GM03348 (cell line): ENCODE results near the gene SLC25A5.
"Not testable (repeated sequence)": the region's sequence is repeated elsewhere in the genome, so short reads cannot be mapped to it uniquely, and the experiment has no call there.

Experiments used
- DNase-seq: peaks from one replicate; pipeline ENCODE4 v3.0.0; 2012; ENCODE audit warnings: low spot score

The SLC25A5 gene

GRCh38 chrX:119467842-119468550 is at the start of gene SLC25A5:
SLC25A5 (plus strand) TSS chrX:119468444; CDS start chrX:119468516, 72 bp downstream.
- DNase-seq = peak; percentile 93

DNA sequence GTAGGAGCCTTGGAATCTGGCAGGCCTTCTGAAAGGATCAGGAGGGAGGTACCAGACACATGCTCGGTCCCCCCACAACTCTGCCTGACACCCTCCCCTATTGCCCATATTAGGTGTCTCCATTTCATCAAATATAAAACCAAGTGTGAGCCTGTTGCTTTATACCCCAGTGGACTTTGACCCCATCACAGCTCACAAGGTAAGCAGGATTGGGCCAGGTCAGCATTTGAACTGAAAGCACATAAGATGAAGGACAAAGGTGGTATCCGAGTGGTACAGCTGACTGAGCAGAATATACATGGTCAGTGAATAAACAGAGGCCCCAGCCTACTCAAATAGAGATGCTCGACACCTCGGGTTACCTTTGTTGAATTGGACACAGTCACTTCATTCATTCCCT is 49.1 kb upstream of the SLC25A5 start:
- no peak for DNase-seq

- no peak for DNase-seq
Observed at GRCh38 chrX:119419898-119420297, 48.3 kb upstream of the SLC25A5 start.

GRCh38 chrX:119421016-119421705 is 47.1 kb upstream of the SLC25A5 start:
- DNase-seq = no peak

DNA sequence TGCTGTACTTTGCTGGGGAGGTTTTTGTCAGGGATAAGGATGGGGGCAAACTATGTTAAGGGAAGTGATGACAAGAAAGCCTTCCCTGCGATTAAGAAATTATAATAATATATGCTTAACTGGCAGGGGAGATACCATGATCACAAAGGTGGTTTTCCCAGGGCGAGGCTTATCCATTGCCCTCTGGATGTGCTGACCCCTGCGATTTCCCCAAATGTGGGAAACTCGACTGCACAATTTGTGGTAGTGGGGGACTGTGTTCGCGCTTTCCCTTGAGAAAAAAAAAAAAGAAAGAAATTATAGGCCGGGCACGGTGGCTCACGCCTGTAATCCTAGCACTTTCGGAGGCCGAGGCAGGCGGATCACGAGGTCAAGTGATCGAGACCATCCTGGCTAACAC is 44.6 kb upstream of the SLC25A5 start:
- no peak for DNase-seq

- DNase-seq = no peak
Observed at GRCh38 chrX:119424999-119425398, 43.2 kb upstream of the SLC25A5 start.

GRCh38 chrX:119427024-119427794 is 41.0 kb upstream of the SLC25A5 start:
- peak; percentile 21 for DNase-seq

GRCh38 chrX:119427795-119428185 is 40.5 kb upstream of the SLC25A5 start:
- DNase-seq = no peak

DNA sequence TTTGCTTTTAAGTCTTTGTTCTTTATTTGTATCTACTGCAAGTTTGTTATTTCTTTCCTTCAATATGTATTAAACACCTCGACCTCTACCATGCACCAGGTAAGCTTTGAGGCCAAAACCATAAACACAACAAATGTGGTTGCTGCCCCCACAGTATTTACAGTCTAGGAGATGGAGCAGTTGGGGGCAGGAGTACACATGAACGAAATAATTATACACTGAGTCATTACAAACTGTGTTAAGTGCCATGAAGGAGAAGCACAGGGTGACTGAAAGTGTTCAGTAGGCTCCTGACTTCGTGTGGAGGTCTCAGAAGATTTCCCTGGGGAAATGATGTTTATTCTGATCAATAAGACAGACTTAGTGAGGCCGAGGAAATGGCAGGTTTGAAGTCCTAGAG is 38.8 kb upstream of the SLC25A5 start:
- DNase-seq = peak; percentile 4

DNA sequence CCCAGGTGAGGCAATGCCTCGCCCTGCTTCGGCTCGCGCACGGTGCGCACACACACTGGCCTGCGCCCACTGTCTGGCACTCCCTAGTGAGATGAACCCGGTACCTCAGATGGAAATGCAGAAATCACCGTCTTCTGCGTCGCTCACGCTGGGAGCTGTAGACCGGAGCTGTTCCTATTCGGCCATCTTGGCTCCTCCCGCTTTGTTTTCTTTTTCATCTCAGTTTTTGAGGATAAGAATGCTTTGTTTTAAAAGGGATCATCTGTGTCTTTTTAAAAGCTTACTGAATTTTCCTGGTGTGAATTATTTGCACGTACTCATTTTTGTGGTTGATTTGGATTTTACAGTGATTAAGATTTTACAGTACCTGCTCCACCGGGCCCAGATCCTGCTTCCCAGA is 26.9 kb upstream of the SLC25A5 start:
- not testable (repeated sequence) for DNase-seq

- DNase-seq = no peak
Observed at GRCh38 chrX:119442286-119442685, 26.0 kb upstream of the SLC25A5 start.

DNA sequence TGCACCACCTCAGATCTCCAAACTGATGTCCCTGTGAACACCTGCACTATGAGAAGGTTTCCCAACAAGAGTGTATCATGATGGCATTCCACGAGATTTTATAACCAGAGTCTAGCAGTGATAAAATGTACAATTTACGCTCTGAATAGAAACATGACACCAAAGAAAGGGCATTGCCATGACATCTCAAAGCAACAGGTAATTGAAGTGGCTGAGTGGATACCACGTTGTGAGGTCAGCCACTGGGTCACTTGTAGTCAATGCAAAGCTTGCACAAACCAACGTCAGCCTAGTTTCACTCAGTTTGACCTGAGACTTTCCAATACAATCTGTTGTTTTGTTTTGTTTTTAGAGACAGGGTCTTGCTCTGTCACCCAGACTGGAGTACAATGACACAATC is 15.0 kb upstream of the SLC25A5 start:
- DNase-seq = no peak

GRCh38 chrX:119455264-119455663 is 13.0 kb upstream of the SLC25A5 start:
- DNase-seq = peak; percentile 4

GRCh38 chrX:119459181-119459580 is 9.1 kb upstream of the SLC25A5 start:
- peak; percentile 29 for DNase-seq

DNA sequence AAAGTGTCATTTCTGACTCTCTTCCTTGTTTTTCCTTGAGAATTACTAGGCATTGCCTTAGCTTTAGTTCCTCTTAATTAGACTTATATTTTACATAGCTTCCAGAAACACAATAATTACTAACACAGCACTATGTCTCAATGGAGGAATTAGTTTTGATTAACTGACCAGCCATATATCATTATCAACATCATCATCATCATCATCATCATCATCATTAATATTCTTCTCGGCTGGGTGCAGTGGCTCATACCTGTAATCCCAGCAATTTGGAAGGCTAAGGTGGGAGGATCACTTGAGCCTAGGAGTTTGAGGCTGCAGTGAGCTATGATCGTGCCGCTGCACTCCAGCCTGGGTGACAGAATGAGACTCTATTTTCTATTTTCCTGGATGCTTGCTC is 2.7 kb upstream of the SLC25A5 start:
- no peak for DNase-seq

DNA sequence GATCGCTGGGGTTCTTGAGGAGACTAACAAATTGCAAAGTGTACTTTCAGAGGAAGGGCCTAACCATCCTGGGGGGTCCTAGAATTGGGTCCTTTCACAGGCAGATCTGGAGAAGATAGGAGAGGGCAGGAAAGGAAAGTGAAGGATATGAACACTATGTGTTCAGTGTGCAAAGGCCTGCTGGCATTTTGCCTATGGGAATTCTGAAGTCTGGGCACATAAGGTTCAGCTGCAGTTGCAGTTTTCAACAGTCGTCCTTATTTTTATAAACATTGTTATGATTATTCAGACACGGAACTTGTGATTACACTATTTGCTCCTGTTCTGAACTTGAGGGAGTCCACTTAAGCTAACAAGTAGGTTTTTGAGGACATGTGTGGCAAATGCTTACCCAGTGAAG is 1.3 kb upstream of the SLC25A5 start:
- no peak for DNase-seq

GRCh38 chrX:119467433-119467832 is 811 bp upstream of the SLC25A5 start:
- no peak for DNase-seq

DNA sequence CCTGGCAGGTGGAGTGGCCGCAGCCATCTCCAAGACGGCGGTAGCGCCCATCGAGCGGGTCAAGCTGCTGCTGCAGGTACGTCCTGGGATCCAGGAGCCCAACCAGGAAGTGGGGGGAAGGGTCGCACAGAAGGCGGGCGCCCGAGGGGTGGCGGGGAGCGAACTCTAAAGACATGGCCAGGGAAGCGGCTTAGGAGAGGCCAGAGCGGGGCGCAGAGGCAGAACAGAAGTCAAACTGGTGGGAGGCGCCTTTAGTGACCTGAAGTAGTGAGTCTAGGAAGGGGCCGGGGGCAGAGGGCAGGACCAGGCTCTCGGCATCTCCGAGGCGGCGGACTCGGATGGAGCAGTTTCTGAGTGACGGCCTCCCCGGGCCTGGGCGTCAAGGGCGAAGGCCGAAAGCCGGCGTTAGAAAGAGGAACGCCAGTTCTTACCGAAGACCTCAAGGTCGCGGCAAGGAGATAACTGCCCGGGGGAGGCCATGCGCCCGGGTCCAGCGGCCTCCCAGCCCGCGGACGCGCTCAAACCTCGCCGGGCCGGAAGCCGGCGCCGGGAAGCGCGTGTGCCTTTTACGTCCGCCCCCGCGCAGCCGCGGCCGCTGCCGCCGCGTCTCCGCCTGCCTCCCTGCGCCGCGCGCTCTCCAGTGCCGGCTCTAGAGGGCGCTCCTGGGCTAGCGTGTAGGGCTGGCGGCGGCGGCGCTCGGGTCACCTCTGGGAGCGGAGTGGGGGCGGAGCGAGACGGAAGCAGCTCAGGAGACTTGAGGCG is 488 bp downstream of the SLC25A5 start:
- peak; percentile 88 for DNase-seq

- no peak for DNase-seq
Observed at GRCh38 chrX:119469313-119469635, 1.0 kb downstream of the SLC25A5 start.

DNA sequence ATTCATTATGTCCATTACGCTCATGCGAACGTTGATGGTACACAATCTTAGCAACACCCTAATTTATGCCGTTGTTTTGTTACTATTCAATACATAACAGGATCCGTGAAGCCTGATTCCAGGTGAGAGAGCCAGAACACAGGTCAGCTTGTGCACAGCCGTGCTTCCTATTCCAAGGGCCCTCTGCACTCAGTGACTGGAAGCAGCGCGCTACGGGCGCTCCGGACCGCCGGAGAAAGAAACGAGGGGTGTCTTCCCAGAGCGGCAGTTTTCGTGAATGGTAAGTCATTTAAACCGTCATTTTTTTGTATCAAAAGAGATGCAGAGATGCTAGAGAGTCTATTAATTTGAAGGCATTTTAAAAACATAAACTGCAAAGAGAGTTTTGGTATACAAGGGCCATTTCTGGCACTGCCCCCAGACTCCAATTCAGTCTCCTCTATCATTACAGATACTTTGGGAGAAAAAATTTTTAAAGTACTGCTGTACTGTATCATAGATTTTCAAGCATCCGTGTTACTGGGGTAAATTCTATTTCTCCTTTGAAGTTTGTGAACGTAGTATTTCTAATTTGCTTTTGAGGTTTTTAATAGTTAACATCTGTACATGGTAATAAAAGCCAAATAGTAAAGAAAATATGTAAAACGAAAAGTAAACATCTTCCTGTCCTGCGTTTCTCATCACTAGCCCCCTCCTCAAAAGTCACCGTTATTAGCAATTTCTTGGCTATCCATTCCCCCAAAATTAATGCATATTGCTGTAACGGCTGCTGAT is 6.6 kb downstream of the SLC25A5 start:
- DNase-seq = no peak

DNA sequence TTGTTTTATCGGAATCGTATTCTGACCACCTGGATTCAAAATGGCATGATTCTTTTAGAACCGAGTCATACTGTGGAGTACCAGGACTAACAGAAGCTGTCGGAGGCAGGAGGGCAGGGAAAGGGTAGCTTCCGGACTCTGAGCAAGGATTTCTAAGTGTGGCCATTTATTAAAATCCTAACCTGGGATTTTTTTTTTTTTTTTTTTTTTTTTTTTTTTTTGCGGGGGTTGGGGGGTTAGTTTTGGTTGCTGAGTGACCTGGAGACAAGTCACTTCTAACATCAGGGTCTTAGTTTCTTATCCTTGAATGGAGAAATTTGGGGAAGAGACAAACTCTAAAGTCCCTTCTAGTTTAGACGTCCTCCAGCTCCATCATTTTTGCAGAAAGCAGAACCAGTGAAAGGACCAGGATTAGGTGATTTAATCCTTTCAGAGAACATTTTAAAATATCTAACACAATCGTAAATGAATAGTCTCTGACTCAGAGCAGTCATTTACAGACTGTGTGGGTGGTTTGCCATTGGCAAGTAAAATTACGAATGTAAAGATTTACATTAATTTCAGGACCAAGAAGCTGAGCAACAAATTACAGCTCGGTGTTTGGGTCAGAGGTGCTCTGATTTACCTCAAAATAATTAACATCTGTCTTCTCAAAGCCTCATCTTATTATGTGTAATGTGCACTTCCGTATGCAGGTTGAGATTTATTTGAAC is 7.3 kb downstream of the SLC25A5 start:
- DNase-seq = no peak
